HCT116 (cell line): ENCODE results near the gene ANO4. TPM values are rescaled to one million over a fixed set of nuclear protein-coding genes. Genes with fewer than 3 reads are reported as not detected.

Experiments used
- ATAC-seq: fragments of 200-7000 bp; cut with Tn5 transposase; 2 replicates; pipeline ENCODE4 v1.9.1; 2020; ENCODE audit warnings: mild to moderate bottlenecking, moderate library complexity
- BruUV-seq: library from RNA; stranded (reverse); fragments of 400-500 nt; replicated peaks from 2 replicates; lab custom pipeline; 2021; lab: Mats Ljungman, UMichigan
- CTCF ChIA-PET: fragments of 300-600 bp; sonication (Branson Sonifier 250); formaldehyde crosslinking; loops from one replicate; lab custom pipeline; 2021; ENCODE audit warnings: antibody characterized with exemption; lab: Charles Lee
- POLR2A ChIA-PET: fragments of 300-600, 350-600 bp; sonication (Branson Sonifier 250); formaldehyde crosslinking; loops from one replicate; lab custom pipeline; 2021; ENCODE audit warnings: antibody characterized with exemption; lab: Charles Lee
- RAD21 ChIA-PET, 2 experiments: fragments of 300-600 bp; sonication (Branson Sonifier 250); formaldehyde crosslinking; loops; one replicate each; lab custom pipeline; 2023; ENCODE audit warnings: low total read pairs in 2 of 2; ENCODE audit not compliant: uncharacterized antibody in 2 of 2, unreplicated experiment in 2 of 2, low non-redundant PET in 1 of 2; lab: Charles Lee
- DNase-seq: peaks from one replicate; pipeline ENCODE4 v3.0.0-alpha.2; 2010; ENCODE audit warnings: low read depth, low spot score
- H2AFZ ChIP-seq: fragments of 200-600 bp; shearing (Covaris generic), sonication (generic); 2 replicates; pipeline ENCODE4 v1.6.1; 2017; ENCODE audit warnings: low read depth, mixed run types, mixed read lengths, antibody characterized with exemption, low read length; ENCODE audit not compliant: poor library complexity, severe bottlenecking
- H3K27ac ChIP-seq: 2 replicates; pipeline ENCODE4 v1.5.1; 2012; ENCODE audit warnings: low read depth, low read length
- H3K27me3 ChIP-seq: fragments of 200-600 bp; sonication (generic); 2 replicates; pipeline ENCODE4 v1.6.1; 2016; ENCODE audit warnings: mixed run types, low read length, mixed read lengths; ENCODE audit not compliant: insufficient read depth
- H3K36me3 ChIP-seq, 2 experiments: fragments of 200-500 bp in 1 of 2; fragments of 200-600 bp in 1 of 2; sonication (Bioruptor generic) in 1 of 2; sonication (generic) in 1 of 2; 2 replicates each; pipeline versions ENCODE4 v1.5.1 to v1.6.1; 2014 to 2016; ENCODE audit warnings: low read length in 2 of 2, inconsistent platforms in 1 of 2, mixed read lengths in 1 of 2, mixed run types in 1 of 2; ENCODE audit not compliant: insufficient read depth in 2 of 2, control insufficient read depth in 1 of 2
- H3K4me1 ChIP-seq, 2 experiments: fragments of 200-600 bp in 1 of 2; sonication (generic) in 1 of 2; 2 replicates each; pipeline versions ENCODE4 v1.5.1 to v1.6.1; 2012 to 2017; ENCODE audit warnings: low read length in 2 of 2, inconsistent platforms in 1 of 2, mild to moderate bottlenecking in 1 of 2, mixed read lengths in 1 of 2, mixed run types in 1 of 2, moderate library complexity in 1 of 2; ENCODE audit not compliant: insufficient read depth in 2 of 2, control insufficient read depth in 1 of 2
- H3K4me2 ChIP-seq: fragments of 200-600 bp; sonication (generic); 2 replicates; pipeline ENCODE4 v1.6.1; 2017; ENCODE audit warnings: mixed run types, low read length, mixed read lengths
- H3K4me3 ChIP-seq, 2 experiments: fragments of 200-600 bp in 1 of 2; sonication (generic) in 1 of 2; replicated peaks in 1 of 2; 2 replicates each; pipeline ENCODE4 v1.5.1; 2011 to 2016; ENCODE audit warnings: low read length in 2 of 2, control low read depth in 1 of 2, low read depth in 1 of 2, mild to moderate bottlenecking in 1 of 2, mixed read lengths in 1 of 2, mixed run types in 1 of 2
- H3K79me2 ChIP-seq: fragments of 200-600 bp; sonication (generic); 2 replicates; pipeline ENCODE4 v1.6.1; 2017; ENCODE audit warnings: mild to moderate bottlenecking, mixed run types, low read length, moderate library complexity, mixed read lengths; ENCODE audit not compliant: insufficient read depth
- H3K9ac ChIP-seq: fragments of 200-600 bp; sonication (generic); 2 replicates; pipeline ENCODE4 v1.6.1; 2016; ENCODE audit warnings: low read length, mixed read lengths
- H3K9me2 ChIP-seq: fragments of 200-600 bp; sonication (generic), shearing (Covaris generic); 2 replicates; pipeline ENCODE4 v1.6.1; 2017; ENCODE audit warnings: mixed run types, mild to moderate bottlenecking, moderate library complexity; ENCODE audit not compliant: insufficient read depth
- H3K9me3 ChIP-seq, 2 experiments: fragments of 200-500 bp in 1 of 2; fragments of 200-600 bp in 1 of 2; sonication (Bioruptor generic) in 1 of 2; sonication (generic) in 1 of 2; 2 replicates each; pipeline ENCODE4 v1.6.1; 2014 to 2017; ENCODE audit warnings: low read length in 2 of 2, mixed read lengths in 2 of 2, inconsistent platforms in 1 of 2, low read depth in 1 of 2, mild to moderate bottlenecking in 1 of 2, mixed run types in 1 of 2, moderate library complexity in 1 of 2; ENCODE audit not compliant: control insufficient read depth in 1 of 2, insufficient read depth in 1 of 2
- H4K20me1 ChIP-seq: fragments of 200-600 bp; sonication (generic), shearing (Covaris generic); 2 replicates; pipeline ENCODE4 v1.6.1; 2017; ENCODE audit warnings: mixed run types, mild to moderate bottlenecking, moderate library complexity; ENCODE audit not compliant: insufficient read depth
- CEBPB ChIP-seq: IDR thresholded peaks from 2 replicates; pipeline ENCODE4 v1.6.1; 2012; ENCODE audit warnings: low read depth
- EGR1 ChIP-seq: IDR thresholded peaks from 2 replicates; pipeline ENCODE4 v1.6.1; 2012; ENCODE audit warnings: low read depth
- ELF1 ChIP-seq: IDR thresholded peaks from 2 replicates; pipeline ENCODE4 v1.6.1; 2012; ENCODE audit warnings: low read depth, borderline replicate concordance
- EZH2phosphoT487 ChIP-seq: fragments of 200-600 bp; IDR thresholded peaks from 2 replicates; pipeline ENCODE4 v1.6.1; 2018; ENCODE audit warnings: antibody characterized with exemption, borderline replicate concordance
- FOSL1 ChIP-seq: IDR thresholded peaks from 2 replicates; pipeline ENCODE4 v1.6.1; 2012; ENCODE audit warnings: low read depth
- POLR2AphosphoS5 ChIP-seq: IDR thresholded peaks from 2 replicates; pipeline ENCODE4 v1.6.1; 2011; ENCODE audit warnings: mild to moderate bottlenecking, low read depth, low read length, moderate library complexity
- SRF ChIP-seq: IDR thresholded peaks from 2 replicates; pipeline ENCODE4 v1.6.1; 2012; ENCODE audit warnings: low read depth
- ZNF274 ChIP-seq: fragments of 200-500 bp; sonication (Bioruptor generic); IDR thresholded peaks from 2 replicates; pipeline ENCODE4 v1.6.1; 2014; ENCODE audit warnings: mild to moderate bottlenecking, low read depth, low read length, inconsistent platforms
- intact Hi-C: fragments of 100-400 bp; cut with micrococcal nuclease; formaldehyde crosslinking; loops from 2 replicates; pipeline ENCODE4 v1.10.0; 2022
- total RNA-seq: library from RNA; stranded (reverse); gene quantifications from one replicate; pipeline ENCODE4 v1.2.1, GENCODE V29; 2021; ENCODE audit not compliant: unreplicated experiment
- TF ChIP-seq, protein P1 (sequence below): IDR thresholded peaks from 2 replicates; pipeline ENCODE4 v1.6.1; 2012

ANO4 gene
- total RNA-seq, 1 experiment from 2014 or later = 1.7 TPM

GRCh38 chr12:101002696-101003419, 208.3 kb downstream of the ANO4 start:
- Histone ChIP-seq H3K9me3 (no peaks in the 10 kb centered on the region), H3K36me3 (no peaks in the 10 kb centered on the region), H3K4me1 (no peaks in the 10 kb centered on the region), H3K9ac (no peak overlapping the region), H2AFZ (no peak overlapping the region), H3K4me3 (no peak overlapping the region), H3K79me2 (no peaks in the 10 kb centered on the region), H3K9me2 (no peaks in the 10 kb centered on the region), H3K27me3 (no peaks in the 10 kb centered on the region), H3K27ac (no peak overlapping the region), H4K20me1 (no peaks in the 10 kb centered on the region), H3K4me2 (no peak overlapping the region)
- CTCF ChIA-PET = no interaction called here
- DNase-seq = no peak
- POLR2A ChIA-PET = no interaction called here
- no peak for ATAC-seq
- TF ChIP-seq SRF (no peak), ELF1 (no peak), CEBPB (no peak), EZH2phosphoT487 (no peak), ZNF274 (no peak)
- RAD21 ChIA-PET = no interaction called here
- intact Hi-C loops = no loop called here
- no TSS peak for BruUV-seq

DNA sequence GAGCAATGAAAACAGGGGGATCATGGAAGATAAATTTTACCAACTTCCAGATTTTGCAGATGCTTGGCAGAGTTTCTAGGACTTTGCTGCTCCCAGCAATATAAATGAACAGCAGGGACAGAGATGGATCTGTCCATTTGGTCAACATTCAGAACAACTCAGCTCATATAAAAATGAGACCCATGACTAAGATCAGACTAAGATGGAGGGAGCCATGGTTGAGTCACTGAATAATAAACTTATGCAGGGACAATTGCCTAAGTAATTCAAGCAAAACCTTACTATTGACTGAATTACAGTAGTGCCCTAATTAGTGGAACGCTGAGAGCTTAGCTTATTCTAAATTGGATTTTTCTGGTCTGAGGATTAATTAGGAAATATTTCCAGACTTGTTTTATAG, 210.3 kb downstream of the ANO4 start:
- Histone ChIP-seq H4K20me1 (no peaks in the 10 kb centered on the region), H3K79me2 (no peaks in the 10 kb centered on the region), H2AFZ (no peak overlapping the region), H3K27ac (no peak overlapping the region), H3K4me3 (no peak overlapping the region), H3K27me3 (no peaks in the 10 kb centered on the region), H3K9me2 (no peaks in the 10 kb centered on the region), H3K9me3 (peaks cover 5 to 8% of the 10 kb centered on the region in 2 experiments; a peak in 3 of 4 replicates), H3K4me1 (no peaks in the 10 kb centered on the region), H3K4me2 (no peak overlapping the region), H3K36me3 (no peaks in the 10 kb centered on the region), H3K9ac (no peak overlapping the region)
- ATAC-seq = no peak
- POLR2A ChIA-PET = no interaction called here
- DNase-seq = no peak
- BruUV-seq = no TSS peak
- CTCF ChIA-PET = no interaction called here
- TF ChIP-seq FOSL1 (no peak), ZNF274 (no peak), ELF1 (no peak), EGR1 (no peak), SRF (no peak), POLR2AphosphoS5 (no peak)
- TF ChIP-seq, protein P1, sequence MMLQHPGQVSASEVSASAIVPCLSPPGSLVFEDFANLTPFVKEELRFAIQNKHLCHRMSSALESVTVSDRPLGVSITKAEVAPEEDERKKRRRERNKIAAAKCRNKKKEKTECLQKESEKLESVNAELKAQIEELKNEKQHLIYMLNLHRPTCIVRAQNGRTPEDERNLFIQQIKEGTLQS = no peak
- intact Hi-C loops = no loop called here
- RAD21 ChIA-PET = no interaction called here
